HG03064 (cell line): Measurements from ENCODE around the gene EPHB1.
"Not testable (repeated sequence)": the region's sequence is repeated elsewhere in the genome, so short reads cannot be mapped to it uniquely, and the experiment has no call there.

Experiments used
- ATAC-seq: cut with Tn5 transposase; IDR thresholded peaks from one replicate; pipeline ENCODE4 v1.9.1; 2021; ENCODE audit warnings: low read depth; ENCODE audit not compliant: unreplicated experiment

EPHB1 gene

GRCh38 chr3:134775831-134776230 lies 19.2 kb upstream of the EPHB1 start:
- no peak for ATAC-seq

- no peak for ATAC-seq
Observed at GRCh38 chr3:134776518-134776917, 18.5 kb upstream of the EPHB1 start.

- ATAC-seq = no peak
Observed at GRCh38 chr3:134777341-134777740, 17.7 kb upstream of the EPHB1 start.

GRCh38 chr3:134788283-134788682 lies 6.8 kb upstream of the EPHB1 start:
- not testable (repeated sequence) for ATAC-seq

- ATAC-seq = no peak
Observed at GRCh38 chr3:134790065-134790464, 5.0 kb upstream of the EPHB1 start.

GRCh38 chr3:134791992-134792391 lies 3.1 kb upstream of the EPHB1 start:
- ATAC-seq = no peak

- ATAC-seq = no peak
Observed at GRCh38 chr3:134792700-134793099, 2.4 kb upstream of the EPHB1 start.

- no peak for ATAC-seq
Observed at GRCh38 chr3:134793562-134793961, 1.5 kb upstream of the EPHB1 start.

GRCh38 chr3:134794323-134794722 lies 737 bp upstream of the EPHB1 start:
- no peak for ATAC-seq

GRCh38 chr3:134795746-134796280 lies 753 bp downstream of the EPHB1 start:
- no peak for ATAC-seq

- no peak for ATAC-seq
Observed at GRCh38 chr3:134796281-134797056, 1.4 kb downstream of the EPHB1 start.

GRCh38 chr3:134797057-134797740 lies 2.1 kb downstream of the EPHB1 start:
- no peak for ATAC-seq

GRCh38 chr3:134797741-134798451 lies 2.8 kb downstream of the EPHB1 start:
- ATAC-seq = no peak

- no peak for ATAC-seq
Observed at GRCh38 chr3:134798681-134799311, 3.7 kb downstream of the EPHB1 start.

GRCh38 chr3:134799393-134799792 lies 4.3 kb downstream of the EPHB1 start:
- no peak for ATAC-seq

GRCh38 chr3:134801204-134801958 lies 6.3 kb downstream of the EPHB1 start:
- no peak for ATAC-seq

GRCh38 chr3:134802428-134803050 lies 7.5 kb downstream of the EPHB1 start:
- ATAC-seq = no peak

- ATAC-seq = peak; percentile 56
Observed at GRCh38 chr3:134803051-134803505, 8.0 kb downstream of the EPHB1 start.

GRCh38 chr3:134803652-134804051 lies 8.6 kb downstream of the EPHB1 start:
- no peak for ATAC-seq
